CD14-positive monocyte (primary cell): ENCODE data around the gene TTLL11. TPM values are rescaled to one million over a fixed set of nuclear protein-coding genes. Genes with fewer than 3 reads are reported as not detected.

ENCODE experiments used
- DNase-seq, 3 donors: peaks; one replicate each; pipeline ENCODE4 v3.0.0-alpha.2; 2011 to 2022
- H2AFZ ChIP-seq: 2 replicates; pipeline ENCODE4 v1.6.0; 2012; ENCODE audit warnings: mild to moderate bottlenecking, low read depth, low read length, inconsistent platforms; ENCODE audit not compliant: insufficient read depth, poor library complexity, severe bottlenecking
- H3K27ac ChIP-seq, 2 donors: 1 replicate in 1 of 2; 2 replicates in 1 of 2; pipeline ENCODE4 v1.5.1; 2012 to 2013; ENCODE audit warnings: low read length in 2 of 2, control low read depth in 1 of 2, inconsistent platforms in 1 of 2, low read depth in 1 of 2, mild to moderate bottlenecking in 1 of 2
- H3K27me3 ChIP-seq, 2 donors: one replicate each; pipeline versions ENCODE4 v1.6.0 to v1.6.1; 2011 to 2013; ENCODE audit warnings: low read length in 2 of 2; ENCODE audit not compliant: control insufficient read depth in 2 of 2, insufficient read depth in 2 of 2
- H3K36me3 ChIP-seq, 2 donors: replicated peaks in 1 of 2; 1 replicate in 1 of 2; 2 replicates in 1 of 2; pipeline versions ENCODE4 v1.5.1 to v1.6.1; 2012 to 2013; ENCODE audit warnings: low read length in 2 of 2, control low read depth in 1 of 2, inconsistent platforms in 1 of 2, mild to moderate bottlenecking in 1 of 2; ENCODE audit not compliant: insufficient read depth in 2 of 2, control insufficient read depth in 1 of 2
- H3K4me1 ChIP-seq, 2 donors: 1 replicate in 1 of 2; 2 replicates in 1 of 2; pipeline versions ENCODE4 v1.5.1 to v1.6.1; 2012 to 2013; ENCODE audit warnings: low read length in 2 of 2, control low read depth in 1 of 2, inconsistent platforms in 1 of 2, mild to moderate bottlenecking in 1 of 2, moderate library complexity in 1 of 2; ENCODE audit not compliant: insufficient read depth in 2 of 2, control insufficient read depth in 1 of 2
- H3K4me2 ChIP-seq: replicated peaks from 2 replicates; pipeline ENCODE3; 2012; ENCODE audit warnings: low read length, moderate library complexity, mild to moderate bottlenecking; ENCODE audit not compliant: poor library complexity, severe bottlenecking; ENCODE audit errors: extremely low read depth
- H3K4me3 ChIP-seq, 3 experiments: fragments of 200-600 bp in 1 of 3; sonication (generic) in 1 of 3; replicated peaks in 1 of 3; 1 replicate in 2 of 3; 2 replicates in 1 of 3; pipeline ENCODE4 v1.5.1; 2011 to 2013; ENCODE audit warnings: low read length in 3 of 3, mild to moderate bottlenecking in 3 of 3, control low read depth in 2 of 3, low read depth in 2 of 3, inconsistent platforms in 1 of 3, moderate library complexity in 1 of 3
- H3K79me2 ChIP-seq: 2 replicates; pipeline ENCODE4 v1.6.0; 2012; ENCODE audit warnings: mild to moderate bottlenecking, control low read depth, inconsistent platforms, low read length, moderate library complexity; ENCODE audit not compliant: insufficient read depth
- H3K9ac ChIP-seq: 2 replicates; pipeline ENCODE4 v1.6.0; 2017; ENCODE audit warnings: low read length, mild to moderate bottlenecking; ENCODE audit not compliant: insufficient read depth, poor library complexity, severe bottlenecking
- H3K9me3 ChIP-seq, 2 donors: replicated peaks in 1 of 2; 1 replicate in 1 of 2; 2 replicates in 1 of 2; pipeline versions ENCODE4 v1.5.1 to v1.6.1; 2012 to 2013; ENCODE audit warnings: low read length in 2 of 2, control low read depth in 1 of 2; ENCODE audit not compliant: control insufficient read depth in 1 of 2, insufficient read depth in 1 of 2
- H4K20me1 ChIP-seq: 2 replicates; pipeline ENCODE4 v1.6.0; 2012; ENCODE audit warnings: mild to moderate bottlenecking, low read length, control low read depth, moderate library complexity; ENCODE audit not compliant: insufficient read depth
- H3K27ac Mint-ChIP-seq, 7 donors: one replicate each; pipeline ENCODE4 v1.8.0; 2020; ENCODE audit warnings: mild to moderate bottlenecking in 7 of 7, mixed read lengths in 7 of 7, moderate library complexity in 6 of 7, inconsistent platforms in 2 of 7
- H3K27me3 Mint-ChIP-seq, 3 donors: one replicate each; pipeline ENCODE4 v1.8.0; 2021 to 2022; ENCODE audit warnings: low read depth in 3 of 3, mild to moderate bottlenecking in 3 of 3, mixed read lengths in 3 of 3, moderate library complexity in 3 of 3, inconsistent platforms in 1 of 3
- H3K36me3 Mint-ChIP-seq, 2 donors: one replicate each; pipeline ENCODE4 v1.8.0; 2020; ENCODE audit warnings: mixed read lengths in 2 of 2, inconsistent platforms in 1 of 2, mild to moderate bottlenecking in 1 of 2
- H3K4me1 Mint-ChIP-seq: one replicate; pipeline ENCODE4 v1.8.0; 2020; ENCODE audit warnings: mild to moderate bottlenecking, mixed read lengths
- H3K4me3 Mint-ChIP-seq, 2 donors: one replicate each; pipeline ENCODE4 v1.8.0; 2020; ENCODE audit warnings: mild to moderate bottlenecking in 2 of 2, mixed read lengths in 2 of 2, moderate library complexity in 1 of 2
- H3K9me3 Mint-ChIP-seq, 7 donors: one replicate each; pipeline ENCODE4 v1.8.0; 2020 to 2022; ENCODE audit warnings: mixed read lengths in 7 of 7, mild to moderate bottlenecking in 6 of 7, moderate library complexity in 6 of 7, inconsistent platforms in 2 of 7
- WGBS: methylation state at CpG from one replicate; pipeline ENCODE4 v1.1.5; 2013; ENCODE audit warnings: missing lambda C conversion rate; ENCODE audit not compliant: insufficient coverage; 5-methylcytosine and 5-hydroxymethylcytosine counted together
- intact Hi-C, 2 donors: fragments of 100-400 bp; cut with micrococcal nuclease; formaldehyde crosslinking; loops; one replicate each; pipeline versions ENCODE4 v1.15.0 to v1.15.1; 2023
- polyA plus RNA-seq, 3 donors: library from polyadenylated mRNA; depleted of rRNA in 1 of 3; unstranded in 2 of 3; stranded (reverse) in 1 of 3; fragments of 300-500 nt in 2 of 3; fragments of >200 nt in 1 of 3; fragmentation: Illumina TruSeq in 2 of 3; gene quantifications; 1 replicate in 2 of 3; 2 replicates in 1 of 3; pipeline ENCODE4 v1.2.3, GENCODE V29; 2012 to 2021
- TF ChIP-seq, protein P1 (sequence below): fragments of 200-600 bp; IDR thresholded peaks from one replicate; pipeline ENCODE4 v1.8.0; 2022; ENCODE audit warnings: antibody characterized with exemption, mild to moderate bottlenecking

TTLL11 gene
- polyA plus RNA-seq, 3 donors, result 2.9 to 3.5 (median 3.1) TPM

DNA sequence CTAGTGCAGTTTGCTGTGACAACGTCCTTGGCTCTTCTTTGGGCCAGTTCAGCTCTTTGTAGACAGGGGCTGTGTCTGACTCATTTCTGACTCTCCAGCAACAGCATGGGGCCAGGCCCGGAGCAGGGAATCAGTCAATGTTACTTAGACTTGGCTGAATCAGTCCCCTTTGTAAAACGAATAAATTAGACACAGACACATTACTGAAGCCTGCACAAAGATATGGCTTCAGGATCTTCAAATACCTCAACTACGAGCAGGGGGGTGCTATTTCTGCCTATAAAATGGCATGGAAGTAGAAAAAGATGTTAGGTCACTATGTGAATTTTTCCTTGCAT lies 204.7 kb downstream of the TTLL11 start:
- peaks cover 0 to 3% (median 0%) of the 10 kb centered on the region in 7 donors for H3K9me3 Mint-ChIP-seq
- H3K79me2 ChIP-seq, result no peaks in the 10 kb centered on the region
- H3K4me3 Mint-ChIP-seq, result no peak overlapping the region
- no peak overlapping the region for H2AFZ ChIP-seq
- H3K27me3 ChIP-seq, result no peaks in the 10 kb centered on the region
- H3K27me3 Mint-ChIP-seq, result peaks cover 0 to 13% (median 4%) of the 10 kb centered on the region in 3 donors
- no peak for DNase-seq
- WGBS, result 100% methylated on average over 1 of the region's 4 CpGs
- no peak overlapping the region for H3K27ac ChIP-seq
- H3K9ac ChIP-seq, result no peak overlapping the region
- intact Hi-C loops, result no loop called here
- no peaks in the 10 kb centered on the region for H3K36me3 ChIP-seq
- no peaks in the 10 kb centered on the region for H3K4me1 ChIP-seq
- no peak overlapping the region for H3K4me2 ChIP-seq
- H3K36me3 Mint-ChIP-seq, result no peaks in the 10 kb centered on the region
- no peaks in the 10 kb centered on the region for H4K20me1 ChIP-seq
- TF ChIP-seq, protein P1, sequence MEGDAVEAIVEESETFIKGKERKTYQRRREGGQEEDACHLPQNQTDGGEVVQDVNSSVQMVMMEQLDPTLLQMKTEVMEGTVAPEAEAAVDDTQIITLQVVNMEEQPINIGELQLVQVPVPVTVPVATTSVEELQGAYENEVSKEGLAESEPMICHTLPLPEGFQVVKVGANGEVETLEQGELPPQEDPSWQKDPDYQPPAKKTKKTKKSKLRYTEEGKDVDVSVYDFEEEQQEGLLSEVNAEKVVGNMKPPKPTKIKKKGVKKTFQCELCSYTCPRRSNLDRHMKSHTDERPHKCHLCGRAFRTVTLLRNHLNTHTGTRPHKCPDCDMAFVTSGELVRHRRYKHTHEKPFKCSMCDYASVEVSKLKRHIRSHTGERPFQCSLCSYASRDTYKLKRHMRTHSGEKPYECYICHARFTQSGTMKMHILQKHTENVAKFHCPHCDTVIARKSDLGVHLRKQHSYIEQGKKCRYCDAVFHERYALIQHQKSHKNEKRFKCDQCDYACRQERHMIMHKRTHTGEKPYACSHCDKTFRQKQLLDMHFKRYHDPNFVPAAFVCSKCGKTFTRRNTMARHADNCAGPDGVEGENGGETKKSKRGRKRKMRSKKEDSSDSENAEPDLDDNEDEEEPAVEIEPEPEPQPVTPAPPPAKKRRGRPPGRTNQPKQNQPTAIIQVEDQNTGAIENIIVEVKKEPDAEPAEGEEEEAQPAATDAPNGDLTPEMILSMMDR, result no peak
- no peaks in the 10 kb centered on the region for H3K9me3 ChIP-seq
- no peak overlapping the region for H3K4me3 ChIP-seq
- no peak overlapping the region for H3K27ac Mint-ChIP-seq
- H3K4me1 Mint-ChIP-seq, result no peaks in the 10 kb centered on the region

DNA sequence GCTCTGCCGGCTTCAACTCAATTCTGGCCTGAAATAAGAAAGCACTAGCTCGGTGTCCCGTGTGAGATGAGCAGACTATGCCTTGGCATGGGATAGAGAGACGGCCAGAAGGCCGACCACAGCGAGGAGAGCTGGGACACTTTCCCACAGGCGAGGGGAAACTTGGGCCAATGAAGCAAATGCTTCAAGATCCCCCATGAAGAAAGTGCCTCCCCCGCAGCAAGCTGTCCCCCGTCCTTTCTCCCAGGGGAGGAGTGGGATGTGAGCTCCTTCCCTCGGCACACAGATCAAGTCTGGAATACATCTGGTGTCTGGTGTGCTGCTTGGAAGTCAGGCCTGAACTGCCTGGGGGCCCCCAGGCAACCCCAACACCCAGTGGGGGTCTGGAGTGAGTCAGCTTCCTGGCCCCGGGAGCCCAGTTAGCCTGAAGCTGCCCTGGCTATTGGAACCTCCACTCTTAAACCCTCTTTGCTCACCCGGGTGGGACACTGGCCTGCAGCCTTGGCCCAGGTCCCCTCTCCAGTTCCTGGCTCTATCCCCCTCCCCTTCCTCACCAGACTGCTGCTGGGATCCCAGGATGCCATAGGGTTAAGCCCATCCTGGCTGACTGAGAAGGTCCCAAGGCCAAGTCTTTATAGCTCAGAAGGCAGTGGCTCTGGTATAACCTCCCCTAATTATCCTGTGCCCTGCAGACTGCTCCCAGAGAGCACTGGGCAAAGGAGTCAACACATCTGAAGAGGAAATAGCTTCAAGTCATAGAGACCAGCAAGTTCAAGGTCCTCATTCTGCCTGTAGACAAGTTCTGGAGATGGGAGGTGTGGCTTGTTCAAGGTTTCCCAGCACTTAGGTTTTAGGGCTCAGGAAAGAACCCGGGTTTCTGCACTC lies 205.3 kb downstream of the TTLL11 start:
- Histone ChIP-seq H3K4me1 (no peaks in the 10 kb centered on the region), H3K4me2 (no peak overlapping the region), H2AFZ (no peak overlapping the region), H3K36me3 (no peaks in the 10 kb centered on the region), H3K4me3 (no peak overlapping the region), H3K9me3 (no peaks in the 10 kb centered on the region), H4K20me1 (no peaks in the 10 kb centered on the region), H3K79me2 (no peaks in the 10 kb centered on the region), H3K27ac (no peak overlapping the region), H3K9ac (no peak overlapping the region), H3K27me3 (no peaks in the 10 kb centered on the region)
- H3K4me3 Mint-ChIP-seq, result no peak overlapping the region
- 87% methylated on average over 8 of the region's 13 CpGs for WGBS
- TF ChIP-seq, protein P1, result no peak
- H3K9me3 Mint-ChIP-seq, result peaks cover 0 to 3% (median 0%) of the 10 kb centered on the region in 7 donors
- no peaks in the 10 kb centered on the region for H3K4me1 Mint-ChIP-seq
- H3K27me3 Mint-ChIP-seq, result peaks cover 0 to 13% (median 2%) of the 10 kb centered on the region in 3 donors
- no peaks in the 10 kb centered on the region for H3K36me3 Mint-ChIP-seq
- DNase-seq, result no peak
- intact Hi-C loops, result no loop called here
- H3K27ac Mint-ChIP-seq, result peak overlapping the region in 1 of 7 donors; percentile 33
